NCI-H446 (cell line): ENCODE data around the gene ZNF438.
"Not testable (repeated sequence)": the region's sequence is repeated elsewhere in the genome, so short reads cannot be mapped to it uniquely, and the experiment has no call there.

ENCODE experiments used
- DNase-seq, 2 experiments: peaks; one replicate each; lab custom pipeline; 2025; lab: John Stamatoyannopoulos, UW

Gene ZNF438

DNA sequence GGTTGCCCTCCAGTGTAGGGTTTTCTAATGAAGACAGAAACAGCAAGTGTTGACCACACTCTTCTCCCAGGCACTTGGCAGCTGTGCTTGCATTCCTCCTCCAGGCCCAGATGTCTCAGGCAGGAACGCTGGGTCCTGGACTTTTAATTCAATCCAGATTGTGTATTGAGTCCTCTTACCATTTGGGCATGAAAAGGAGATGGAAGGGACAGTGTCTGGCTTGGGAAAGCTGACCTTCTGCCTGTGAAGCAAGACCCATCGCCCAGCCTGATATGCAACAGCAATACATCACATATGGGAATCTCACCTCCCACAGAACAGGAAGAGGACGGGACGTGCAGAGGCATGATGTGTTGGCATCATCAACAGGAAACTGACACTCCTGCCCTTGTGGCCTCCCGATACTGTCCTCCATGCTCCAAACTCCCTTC, 227.8 kb downstream of the ZNF438 start:
- no peak for DNase-seq

- DNase-seq: no peak
Observed at GRCh38 chr10:30803058-30803457, 228.6 kb downstream of the ZNF438 start.

DNA sequence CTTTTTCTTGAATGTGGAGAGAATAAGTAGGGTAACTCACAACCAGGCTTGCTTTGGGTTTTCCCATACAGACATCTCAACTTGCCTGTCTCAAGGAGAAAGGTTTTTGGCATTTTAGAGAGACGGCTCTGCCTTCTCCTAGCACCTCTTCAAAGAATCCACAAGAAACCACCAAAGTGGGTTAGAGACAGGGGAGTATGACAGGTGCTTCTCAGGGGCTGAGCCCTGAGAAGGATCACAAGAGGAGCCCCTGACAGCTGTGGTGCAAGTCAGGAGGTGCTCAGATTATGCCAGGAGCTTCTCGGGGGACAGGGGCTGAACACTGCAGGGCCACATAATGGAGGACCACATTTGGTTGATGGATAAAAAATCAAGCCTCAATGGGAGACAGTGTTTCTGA, 231.3 kb downstream of the ZNF438 start:
- DNase-seq: no peak

- DNase-seq: no peak
Observed at GRCh38 chr10:30798646-30799185, 232.9 kb downstream of the ZNF438 start.

DNA sequence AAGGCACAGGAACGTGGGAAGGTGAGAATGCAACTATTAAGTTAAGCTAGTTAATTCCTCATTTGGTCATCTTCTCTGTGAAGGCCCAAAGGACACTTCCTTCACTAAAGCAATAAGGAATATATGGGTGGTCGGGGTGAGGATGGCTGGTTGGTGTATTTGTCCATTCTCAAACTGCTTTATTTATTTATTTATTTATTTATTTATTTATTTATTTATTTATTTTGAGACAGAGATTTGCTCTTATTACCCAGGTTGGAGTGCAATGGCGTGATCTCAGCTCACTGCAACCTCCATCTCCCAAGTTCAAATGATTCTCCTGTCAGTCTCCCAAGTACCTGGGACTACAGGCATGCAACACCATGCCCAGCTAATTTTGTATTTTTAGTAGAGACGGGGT, 236.6 kb downstream of the ZNF438 start:
- not testable (repeated sequence) for DNase-seq
